NCI-H748 treated with DMSO at 0.1 percent for 48 hours (cell line): Measurements from ENCODE around the gene FSD1L.

Experiments
- DNase-seq: peaks from one replicate; lab custom pipeline; 2025; lab: John Stamatoyannopoulos, UW

Gene FSD1L

GRCh38 chr9:105436783-105437182 lies 11.1 kb upstream of the FSD1L start:
- DNase-seq, result no peak

GRCh38 chr9:105437704-105438103 lies 10.1 kb upstream of the FSD1L start:
- DNase-seq, result no peak

- no peak for DNase-seq
These were observed 9.6 kb upstream of the FSD1L start for GRCh38 chr9:105438141-105438806.

GRCh38 chr9:105439428-105439827 lies 8.4 kb upstream of the FSD1L start:
- DNase-seq, result no peak

GRCh38 chr9:105441616-105442160 lies 6.1 kb upstream of the FSD1L start:
- DNase-seq, result no peak

GRCh38 chr9:105443121-105443520 lies 4.7 kb upstream of the FSD1L start:
- no peak for DNase-seq

- no peak for DNase-seq
These were observed 3.7 kb upstream of the FSD1L start for GRCh38 chr9:105444130-105444529.

GRCh38 chr9:105445203-105445881 lies 2.5 kb upstream of the FSD1L start:
- DNase-seq, result no peak

GRCh38 chr9:105447386-105447813 lies 434 bp upstream of the FSD1L start:
- no peak for DNase-seq

- no peak for DNase-seq
These were observed 1.2 kb downstream of the FSD1L start for GRCh38 chr9:105449081-105449480.

GRCh38 chr9:105452185-105452584 lies 4.4 kb downstream of the FSD1L start:
- DNase-seq, result no peak

- DNase-seq, result no peak
These were observed 8.1 kb downstream of the FSD1L start for GRCh38 chr9:105455836-105456475.

- no peak for DNase-seq
These were observed 9.9 kb downstream of the FSD1L start for GRCh38 chr9:105457560-105458294.

GRCh38 chr9:105458404-105458803 lies 10.6 kb downstream of the FSD1L start:
- DNase-seq, result no peak

GRCh38 chr9:105459336-105459735 lies 11.5 kb downstream of the FSD1L start:
- no peak for DNase-seq

GRCh38 chr9:105466898-105467455 lies 19.1 kb downstream of the FSD1L start:
- DNase-seq, result no peak

- DNase-seq, result no peak
These were observed 21.0 kb downstream of the FSD1L start for GRCh38 chr9:105468875-105469274.

GRCh38 chr9:105473221-105473620 lies 25.4 kb downstream of the FSD1L start:
- no peak for DNase-seq

GRCh38 chr9:105475302-105475701 lies 27.5 kb downstream of the FSD1L start:
- DNase-seq, result no peak

- no peak for DNase-seq
These were observed 32.0 kb downstream of the FSD1L start for GRCh38 chr9:105479846-105480245.

- no peak for DNase-seq
These were observed 35.8 kb downstream of the FSD1L start for GRCh38 chr9:105483618-105484017.

- DNase-seq, result no peak
These were observed 36.4 kb downstream of the FSD1L start for GRCh38 chr9:105484226-105484625.
